ENCODE measurements around the gene NEUROD2. TPM values are rescaled to one million over a fixed set of nuclear protein-coding genes. Genes with fewer than 3 reads are reported as not detected.

Gene NEUROD2
- total RNA-seq, 1 donor from 2014 or later: not detected

GRCh38 chr17:39601758-39602532, 5.8 kb downstream of the NEUROD2 start:
- peaks cover 64% of the 10 kb centered on the region for H3K27me3 ChIP-seq
- intact Hi-C loops (cut with DNase I): no loop called here
- H3K4me3 ChIP-seq: no peak overlapping the region
- no peaks in the 10 kb centered on the region for H3K9me3 ChIP-seq
- peaks cover 24 to 26% of the 10 kb centered on the region in 2 donors for H3K4me1 ChIP-seq
- no peak overlapping the region for H3K27ac ChIP-seq
- no peaks in the 10 kb centered on the region for H3K36me3 ChIP-seq
- no peak for DNase-seq (ENCODE audit: low spot score in 2 of 2)
- no peak for TF ChIP-seq CTCF (IDR thresholded peaks at IDR 0.05)

GRCh38 chr17:39600997-39601597, 6.6 kb downstream of the NEUROD2 start:
- intact Hi-C loops (cut with DNase I): no loop called here
- Histone ChIP-seq H3K4me3 (no peak overlapping the region), H3K27ac (no peak overlapping the region), H3K27me3 (peaks cover 63% of the 10 kb centered on the region), H3K36me3 (no peaks in the 10 kb centered on the region), H3K9me3 (no peaks in the 10 kb centered on the region), H3K4me1 (peaks cover 18% of the 10 kb centered on the region in 2 donors)
- TF ChIP-seq CTCF (IDR thresholded peaks at IDR 0.05): no peak
- no peak for DNase-seq (ENCODE audit: low spot score in 2 of 2)

- no peaks in the 10 kb centered on the region for H3K36me3 ChIP-seq
- intact Hi-C loops (cut with DNase I): no loop called here
- H3K4me3 ChIP-seq: no peak overlapping the region
- H3K4me1 ChIP-seq: peaks cover 11 to 14% of the 10 kb centered on the region in 2 donors
- no peak for TF ChIP-seq CTCF (IDR thresholded peaks at IDR 0.05)
- no peak overlapping the region for H3K27ac ChIP-seq
- peaks cover 57% of the 10 kb centered on the region for H3K27me3 ChIP-seq
- no peaks in the 10 kb centered on the region for H3K9me3 ChIP-seq
- DNase-seq (ENCODE audit: low spot score in 2 of 2): no peak
Measured at GRCh38 chr17:39600288-39600996, 7.3 kb downstream of the NEUROD2 start.

GRCh38 chr17:39599665-39600231, 8.0 kb downstream of the NEUROD2 start:
- intact Hi-C loops (cut with DNase I): no loop called here
- no peak for DNase-seq (ENCODE audit: low spot score in 2 of 2)
- Histone ChIP-seq H3K9me3 (no peaks in the 10 kb centered on the region), H3K4me1 (peaks cover 7 to 11% of the 10 kb centered on the region in 2 donors), H3K27ac (no peak overlapping the region), H3K4me3 (no peak overlapping the region), H3K36me3 (no peaks in the 10 kb centered on the region), H3K27me3 (peaks cover 51% of the 10 kb centered on the region)
- no peak for TF ChIP-seq CTCF (IDR thresholded peaks at IDR 0.05)

GRCh38 chr17:39599004-39599664, 8.6 kb downstream of the NEUROD2 start:
- no peak overlapping the region for H3K27ac ChIP-seq

More at GRCh38 chr17:39599004-39599664, 8.6 kb downstream of the NEUROD2 start:
- H3K27me3 ChIP-seq: peaks cover 47% of the 10 kb centered on the region
- intact Hi-C loops (cut with DNase I): no loop called here
- DNase-seq (ENCODE audit: low spot score in 2 of 2): no peak
- peaks cover 4 to 11% of the 10 kb centered on the region in 2 donors for H3K4me1 ChIP-seq
- no peak for TF ChIP-seq CTCF (IDR thresholded peaks at IDR 0.05)
- peak overlapping the region in 1 of 2 donors; percentile 14 for H3K4me3 ChIP-seq
- H3K9me3 ChIP-seq: no peaks in the 10 kb centered on the region
- H3K36me3 ChIP-seq: no peaks in the 10 kb centered on the region
